HepG2 (cell line): Measurements from ENCODE around the gene FOXA3. TPM values are rescaled to one million over a fixed set of nuclear protein-coding genes. Genes with fewer than 3 reads are reported as not detected.

Experiments used
- ATF4 ChIP-seq, 2 experiments: fragments of 450-650 bp in 1 of 2; sonication (generic) in 1 of 2; formaldehyde crosslinking; IDR thresholded peaks; 2 replicates each; pipeline versions ENCODE4 v1.5.0 to v1.8.0; 2020 to 2022; ENCODE audit warnings: mild to moderate bottlenecking in 1 of 2, missing genetic modification reagents in 1 of 2
- CEBPG ChIP-seq: IDR thresholded peaks from 2 replicates; pipeline ENCODE4 v1.6.1; 2016
- CENPX ChIP-seq: sonication (generic); formaldehyde crosslinking; IDR thresholded peaks from 2 replicates; pipeline ENCODE4 v1.9.0; 2021; ENCODE audit warnings: mild to moderate bottlenecking, missing genetic modification reagents, moderate library complexity
- CTCF ChIP-seq: sonication (generic); formaldehyde crosslinking; IDR thresholded peaks from 2 replicates; pipeline ENCODE4 v1.5.0; 2020; ENCODE audit warnings: mild to moderate bottlenecking, missing genetic modification reagents, moderate library complexity
- IRF2 ChIP-seq: IDR thresholded peaks from 2 replicates; pipeline ENCODE4 v1.6.1; 2018; ENCODE audit warnings: missing genetic modification reagents, missing compliant biosample characterization
- MAFG ChIP-seq: sonication (generic); formaldehyde crosslinking; IDR thresholded peaks from 2 replicates; pipeline ENCODE4 v1.5.1; 2020; ENCODE audit warnings: mild to moderate bottlenecking, missing genetic modification reagents
- SIX4 ChIP-seq: sonication (generic); formaldehyde crosslinking; IDR thresholded peaks from 2 replicates; pipeline ENCODE4 v1.4.0; 2020; ENCODE audit warnings: missing genetic modification reagents
- STAT5B ChIP-seq: sonication (generic); formaldehyde crosslinking; IDR thresholded peaks from 2 replicates; pipeline ENCODE4 v1.4.0; 2020; ENCODE audit warnings: missing genetic modification reagents
- ZBTB14 ChIP-seq: sonication (generic); formaldehyde crosslinking; IDR thresholded peaks from 2 replicates; pipeline ENCODE4 v1.4.0; 2020; ENCODE audit warnings: missing genetic modification reagents
- ZNF407 ChIP-seq: sonication (generic); formaldehyde crosslinking; IDR thresholded peaks from one replicate; pipeline ENCODE4 v1.5.1; 2020; ENCODE audit warnings: mild to moderate bottlenecking, missing genetic modification reagents; ENCODE audit errors: not compliant biosample characterization
- ZNF512B ChIP-seq: sonication (generic); formaldehyde crosslinking; IDR thresholded peaks from 2 replicates; pipeline ENCODE4 v1.5.1; 2020; ENCODE audit warnings: missing genetic modification reagents, mild to moderate bottlenecking, borderline replicate concordance
- ZNF556 ChIP-seq: sonication (generic); formaldehyde crosslinking; IDR thresholded peaks from 2 replicates; pipeline ENCODE4 v1.4.0; 2020; ENCODE audit warnings: mild to moderate bottlenecking, missing genetic modification reagents, borderline replicate concordance
- polyA plus RNA-seq, 8 experiments: library from polyadenylated mRNA; depleted of rRNA in 3 of 8; stranded (reverse) in 7 of 8; unstranded in 1 of 8; fragments of >200 nt; fragmentation: Illumina TruSeq in 4 of 8; extraction: Trizol in 4 of 8; gene quantifications; 2 replicates each; pipeline versions ENCODE4 v1.2.1 to v1.2.3, GENCODE V29; 2011 to 2016; ENCODE audit warnings: low read depth in 4 of 8, missing spikeins in 1 of 8, mixed read lengths in 1 of 8; ENCODE audit not compliant: insufficient read depth in 1 of 8
- total RNA-seq, 5 experiments: library from RNA; depleted of rRNA; stranded (reverse); fragments of >200 nt; fragmentation: Illumina TruSeq; extraction: Trizol; gene quantifications; 2 replicates each; pipeline ENCODE4 v1.2.3, GENCODE V29; 2016; ENCODE audit warnings: low read depth in 1 of 5

Gene FOXA3
- total and polyA plus RNA-seq, 2 of the 13 experiments (the other 11 are each of a cell fraction or from before 2014, with no cell fraction given), result 29.8 to 47.6 TPM

- no peak for TF ChIP-seq ZBTB14 (CRISPR knock-in tag)
- TF ChIP-seq SIX4 (CRISPR knock-in tag), result no peak
- 0 out of 2 replicates have a peak, but pooled peaks have one; percentile 35 for TF ChIP-seq IRF2 (CRISPR knock-in tag)
- TF ChIP-seq ZNF556, result no peak
- no peak for TF ChIP-seq CENPX (CRISPR knock-in tag)
- no peak for TF ChIP-seq CEBPG (CRISPR knock-in tag)
- no peak for TF ChIP-seq STAT5B
- TF ChIP-seq ATF4 (CRISPR knock-in tag; IDR thresholded peaks at IDR 0.05), result no peak
- TF ChIP-seq CTCF (CRISPR knock-in tag), result no peak
- no peak for TF ChIP-seq ZNF407 (CRISPR knock-in tag)
- no peak for TF ChIP-seq ZNF512B (CRISPR knock-in tag)
- TF ChIP-seq MAFG (CRISPR knock-in tag), result no peak
Observed at GRCh38 chr19:45911291-45911690, 47.2 kb downstream of the FOXA3 start (continued).
